Prostate gland (tissue), 2 donors: ENCODE data around the gene GGT7. TPM values are rescaled to one million over a fixed set of nuclear protein-coding genes. Genes with fewer than 3 reads are reported as not detected.
"Not testable (repeated sequence)": the region's sequence is repeated elsewhere in the genome, so short reads cannot be mapped to it uniquely, and the experiment has no call there.

Source experiments
- DNase-seq: peaks from one replicate; pipeline ENCODE4 v3.0.0-alpha.2; 2019; ENCODE audit warnings: low spot score
- H3K27ac ChIP-seq, 2 donors: fragments of 200-600 bp; sonication (generic); 2 replicates each; pipeline ENCODE4 v1.5.1; 2017 to 2019
- H3K27me3 ChIP-seq: fragments of 200-600 bp; sonication (generic); replicated peaks from 2 replicates; pipeline ENCODE4 v1.5.1; 2019; ENCODE audit not compliant: insufficient read depth
- H3K36me3 ChIP-seq, 2 donors: fragments of 200-600 bp; sonication (generic); 1 replicate in 1 of 2; 2 replicates in 1 of 2; pipeline versions ENCODE4 v1.5.1 to v1.8.1; 2017 to 2019
- H3K4me1 ChIP-seq: fragments of 200-600 bp; sonication (generic); replicated peaks from 2 replicates; pipeline ENCODE4 v1.5.1; 2019
- H3K4me3 ChIP-seq, 2 donors: fragments of 200-600 bp; sonication (generic); 2 replicates each; pipeline ENCODE4 v1.5.1; 2017 to 2019
- H3K9me3 ChIP-seq: fragments of 200-600 bp; sonication (generic); 2 replicates; pipeline ENCODE4 v1.5.1; 2017
- CTCF ChIP-seq, 4 experiments: fragments of 200-600 bp in 2 of 4; fragments of 450-650 bp in 2 of 4; sonication (generic) in 2 of 4; IDR thresholded peaks; 1 replicate in 3 of 4; 2 replicates in 1 of 4; pipeline ENCODE4 v1.5.1; 2016 to 2019; ENCODE audit warnings: antibody characterized with exemption in 4 of 4, mild to moderate bottlenecking in 2 of 4, moderate library complexity in 2 of 4
- POLR2A ChIP-seq: fragments of 450-650 bp; IDR thresholded peaks from one replicate; pipeline ENCODE4 v1.6.1; 2016; ENCODE audit warnings: antibody characterized with exemption, mild to moderate bottlenecking
- POLR2AphosphoS5 ChIP-seq: sonication (generic); formaldehyde crosslinking; IDR thresholded peaks from one replicate; pipeline ENCODE4 v1.6.1; 2017; ENCODE audit warnings: antibody characterized with exemption
- WGBS: methylation state at CpG from one replicate; pipeline ENCODE4 v1.1.5; 2018; 5-methylcytosine and 5-hydroxymethylcytosine counted together
- intact Hi-C: fragments of 100-400 bp; cut with DNase I; formaldehyde crosslinking; loops from one replicate; pipeline ENCODE4 v1.14.2; 2022
- total RNA-seq, 2 donors: library from RNA; depleted of rRNA; stranded (reverse); fragments of >200 nt; gene quantifications; one replicate each; pipeline ENCODE4 v1.1.0, GENCODE V29; 2016

Gene GGT7
- total RNA-seq, 2 donors from 2014 or later: 22.0 to 28.3 TPM

GRCh38 chr20:34883809-34884208 lies 11.2 kb upstream of the GGT7 start:
- WGBS: 90% methylated on average over 4 of the region's 4 CpGs
- intact Hi-C loops: no loop called here

GRCh38 chr20:34883087-34883688 lies 10.5 kb upstream of the GGT7 start:
- Histone ChIP-seq H3K9me3 (no peaks in the 10 kb centered on the region), H3K4me3 (no peak overlapping the region), H3K27me3 (no peaks in the 10 kb centered on the region), H3K27ac (no peak overlapping the region), H3K36me3 (no peaks in the 10 kb centered on the region), H3K4me1 (no peaks in the 10 kb centered on the region)
- DNase-seq: no peak
- intact Hi-C loops: no loop called here
- no peak for TF ChIP-seq POLR2AphosphoS5
- no peak for TF ChIP-seq POLR2A
- no peak for TF ChIP-seq CTCF (IDR thresholded peaks at IDR 0.05)

More at GRCh38 chr20:34883809-34884208, 11.2 kb upstream of the GGT7 start:
- Histone ChIP-seq H3K9me3 (no peaks in the 10 kb centered on the region), H3K27me3 (no peaks in the 10 kb centered on the region), H3K4me3 (no peak overlapping the region), H3K4me1 (no peaks in the 10 kb centered on the region), H3K27ac (no peak overlapping the region), H3K36me3 (no peaks in the 10 kb centered on the region)
- TF ChIP-seq POLR2A (no peak), POLR2AphosphoS5 (no peak), CTCF (IDR thresholded peaks at IDR 0.05) (no peak)
- no peak for DNase-seq

- no peaks in the 10 kb centered on the region for H3K36me3 ChIP-seq
- TF ChIP-seq CTCF (IDR thresholded peaks at IDR 0.05): no peak
- no peak for TF ChIP-seq POLR2A
- TF ChIP-seq POLR2AphosphoS5: no peak
- DNase-seq: no peak
- intact Hi-C loops: no loop called here
- no peaks in the 10 kb centered on the region for H3K9me3 ChIP-seq
- H3K4me3 ChIP-seq: no peak overlapping the region
- no peaks in the 10 kb centered on the region for H3K27me3 ChIP-seq
- 71% methylated on average over 2 of the region's 2 CpGs for WGBS
- H3K27ac ChIP-seq: no peak overlapping the region
- H3K4me1 ChIP-seq: no peaks in the 10 kb centered on the region
These were observed 9.0 kb upstream of the GGT7 start for GRCh38 chr20:34881689-34882088.

- H3K4me3 ChIP-seq, DNase-seq, intact Hi-C loops, H3K9me3 ChIP-seq, H3K4me1 ChIP-seq, H3K36me3 ChIP-seq, H3K27ac ChIP-seq, H3K27me3 ChIP-seq: not testable (repeated sequence)
- WGBS: 91% methylated on average over 7 of the region's 7 CpGs
These were observed 8.3 kb upstream of the GGT7 start for GRCh38 chr20:34880971-34881370.

- Histone ChIP-seq H3K4me3 (no peak overlapping the region), H3K36me3 (no peaks in the 10 kb centered on the region), H3K27me3 (no peaks in the 10 kb centered on the region), H3K9me3 (no peaks in the 10 kb centered on the region), H3K4me1 (no peaks in the 10 kb centered on the region), H3K27ac (no peak overlapping the region)
- DNase-seq: no peak
- no peak for TF ChIP-seq POLR2A
- TF ChIP-seq CTCF (IDR thresholded peaks at IDR 0.05): no peak
- no peak for TF ChIP-seq POLR2AphosphoS5
- WGBS: 78% methylated on average over 6 of the region's 6 CpGs
- intact Hi-C loops: no loop called here
These were observed 7.7 kb upstream of the GGT7 start for GRCh38 chr20:34880215-34880850.
